H1 (cell line): ENCODE measurements around the gene SOX10. TPM values are rescaled to one million over a fixed set of nuclear protein-coding genes. Genes with fewer than 3 reads are reported as not detected.

ENCODE experiments used
- CHD2 ChIP-seq: IDR thresholded peaks from 2 replicates; pipeline ENCODE4 v1.6.1; 2012; ENCODE audit warnings: low read length, improper control_type of control experiment
- GABPA ChIP-seq: IDR thresholded peaks from 2 replicates; pipeline ENCODE4 v1.6.1; 2011; ENCODE audit warnings: mild to moderate bottlenecking, low read length, moderate library complexity, borderline replicate concordance; ENCODE audit not compliant: insufficient read depth
- HDAC2 ChIP-seq, 2 experiments: fragments of 300-600 bp in 1 of 2; sonication (generic) in 1 of 2; IDR thresholded peaks; 2 replicates each; pipeline ENCODE4 v1.6.1; 2011 to 2012; ENCODE audit warnings: low read depth in 2 of 2, low read length in 2 of 2, mild to moderate bottlenecking in 2 of 2, moderate library complexity in 2 of 2, borderline replicate concordance in 1 of 2, inconsistent platforms in 1 of 2
- JUN ChIP-seq: IDR thresholded peaks from 2 replicates; pipeline ENCODE4 v1.6.1; 2011; ENCODE audit warnings: low read depth, mild to moderate bottlenecking, improper control_type of control experiment, low read length
- NANOG ChIP-seq: IDR thresholded peaks from 2 replicates; pipeline ENCODE4 v1.6.1; 2011; ENCODE audit warnings: low read length, low read depth, mild to moderate bottlenecking, inconsistent platforms; ENCODE audit not compliant: insufficient read depth, poor library complexity, severe bottlenecking
- NRF1 ChIP-seq: IDR thresholded peaks from 2 replicates; pipeline ENCODE4 v1.6.1; 2011; ENCODE audit warnings: mild to moderate bottlenecking, low read depth, low read length, improper control_type of control experiment
- RBBP5 ChIP-seq: IDR thresholded peaks from 2 replicates; pipeline ENCODE4 v1.7.1; 2012; ENCODE audit warnings: low read depth, mild to moderate bottlenecking, inconsistent platforms, low read length, moderate library complexity, borderline replicate concordance
- RNF2 ChIP-seq: fragments of 200-900, 300-1000 bp; sonication (generic); IDR thresholded peaks from 2 replicates; pipeline ENCODE4 v1.7.1; 2016; ENCODE audit warnings: borderline replicate concordance, low read depth, mild to moderate bottlenecking, antibody characterized with exemption, low read length; ENCODE audit not compliant: poor library complexity, severe bottlenecking; ENCODE audit errors: missing control alignments
- TAF7 ChIP-seq: optimal IDR thresholded peaks from 2 replicates; pipeline ENCODE3; 2011; ENCODE audit warnings: low read depth, mild to moderate bottlenecking, inconsistent platforms, low read length, moderate library complexity, borderline replicate concordance
- TBP ChIP-seq: IDR thresholded peaks from 2 replicates; pipeline ENCODE4 v1.6.1; 2011; ENCODE audit warnings: low read depth, low read length, improper control_type of control experiment
- polyA plus RNA-seq, 7 experiments: library from polyadenylated mRNA; depleted of rRNA in 3 of 7; stranded (reverse) in 5 of 7; unstranded in 2 of 7; fragments of >200 nt in 5 of 7; fragments of 200-250 nt in 2 of 7; gene quantifications; 1 replicate in 5 of 7; 2 replicates in 1 of 7; 4 replicates in 1 of 7; pipeline versions ENCODE4 v1.2.1 to v1.2.3, GENCODE V29; 2011 to 2013; ENCODE audit warnings: missing spikeins in 2 of 7, mixed read lengths in 2 of 7
- total RNA-seq: library from RNA; stranded (reverse); fragmentation: NEBNext Ultra II Directional; extraction: Animal tissue kit (Norgen Biotek cat#: 25700); gene quantifications from 2 replicates; pipeline ENCODE4 v1.2.1, GENCODE V29; 2021
- TF ChIP-seq, protein P1 (sequence below), 3 experiments: IDR thresholded peaks; 1 replicate in 2 of 3; 2 replicates in 1 of 3; pipeline versions ENCODE4 v1.5.1 to v1.6.1; 2011; ENCODE audit warnings: low read length in 3 of 3, mild to moderate bottlenecking in 3 of 3, inconsistent platforms in 2 of 3, low read depth in 1 of 3, moderate library complexity in 1 of 3; ENCODE audit not compliant: insufficient read depth in 1 of 3; ENCODE audit errors: control extremely low read depth in 1 of 3

SOX10 gene
- total and polyA plus RNA-seq, 2 of the 8 experiments (the other 6 are each of a cell fraction or from before 2014, with no cell fraction given): 2.7 TPM

DNA sequence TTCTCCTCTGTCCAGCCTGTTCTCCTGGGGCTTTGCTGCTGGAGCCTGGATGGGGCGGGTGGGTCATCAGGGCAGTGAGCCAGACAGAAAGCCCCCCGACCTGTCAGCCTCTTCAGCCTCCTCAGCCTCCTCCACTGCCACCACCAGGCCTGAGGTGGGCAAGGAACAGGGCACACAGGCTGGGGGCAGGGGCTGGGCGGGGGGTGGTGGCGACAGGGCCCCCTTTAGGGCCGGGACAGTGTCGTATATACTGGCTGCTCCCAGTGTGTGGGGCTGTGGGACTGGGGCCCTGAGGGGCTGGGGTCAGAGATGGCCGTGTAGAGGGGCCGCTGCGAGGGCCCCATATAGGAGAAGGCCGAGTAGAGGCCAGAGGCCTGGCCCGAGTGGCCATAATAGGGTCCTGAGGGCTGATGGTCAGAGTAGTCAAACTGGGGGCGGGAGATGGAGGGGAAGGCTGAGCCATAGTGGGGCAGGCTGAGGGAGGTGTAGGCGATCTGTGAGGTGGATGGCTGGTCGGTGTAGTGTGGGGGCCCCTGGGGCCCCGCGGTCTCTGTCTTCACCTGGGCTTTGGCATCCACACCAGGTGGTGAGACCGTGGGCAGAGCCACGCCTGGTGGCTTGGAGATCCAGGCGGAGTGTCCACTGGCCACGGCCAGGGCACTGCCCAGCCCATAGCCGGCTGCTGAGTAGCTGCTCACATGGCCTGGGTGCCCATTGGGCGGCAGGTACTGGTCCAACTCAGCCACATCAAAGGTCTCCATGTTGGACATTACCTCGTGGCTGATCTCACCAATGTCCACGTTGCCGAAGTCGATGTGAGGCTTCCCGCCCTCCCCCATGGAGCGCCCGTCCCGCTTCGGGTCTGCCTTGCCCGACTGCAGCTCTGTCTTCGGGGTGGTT, 10.8 kb downstream of the SOX10 start (continued):
- TF ChIP-seq, protein P1, sequence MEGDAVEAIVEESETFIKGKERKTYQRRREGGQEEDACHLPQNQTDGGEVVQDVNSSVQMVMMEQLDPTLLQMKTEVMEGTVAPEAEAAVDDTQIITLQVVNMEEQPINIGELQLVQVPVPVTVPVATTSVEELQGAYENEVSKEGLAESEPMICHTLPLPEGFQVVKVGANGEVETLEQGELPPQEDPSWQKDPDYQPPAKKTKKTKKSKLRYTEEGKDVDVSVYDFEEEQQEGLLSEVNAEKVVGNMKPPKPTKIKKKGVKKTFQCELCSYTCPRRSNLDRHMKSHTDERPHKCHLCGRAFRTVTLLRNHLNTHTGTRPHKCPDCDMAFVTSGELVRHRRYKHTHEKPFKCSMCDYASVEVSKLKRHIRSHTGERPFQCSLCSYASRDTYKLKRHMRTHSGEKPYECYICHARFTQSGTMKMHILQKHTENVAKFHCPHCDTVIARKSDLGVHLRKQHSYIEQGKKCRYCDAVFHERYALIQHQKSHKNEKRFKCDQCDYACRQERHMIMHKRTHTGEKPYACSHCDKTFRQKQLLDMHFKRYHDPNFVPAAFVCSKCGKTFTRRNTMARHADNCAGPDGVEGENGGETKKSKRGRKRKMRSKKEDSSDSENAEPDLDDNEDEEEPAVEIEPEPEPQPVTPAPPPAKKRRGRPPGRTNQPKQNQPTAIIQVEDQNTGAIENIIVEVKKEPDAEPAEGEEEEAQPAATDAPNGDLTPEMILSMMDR (IDR thresholded peaks at IDR 0.05; ENCODE audit: control extremely low read depth in 1 of 3, insufficient read depth in 1 of 3, low read depth in 1 of 3, low read length in 3 of 3): no peak
- TF ChIP-seq TAF7 (no peak), RNF2 (no peak), RBBP5 (no peak), GABPA (no peak), NRF1 (no peak), CHD2 (no peak), HDAC2 (IDR thresholded peaks at IDR 0.05; ENCODE audit: borderline replicate concordance in 1 of 2, low read depth in 2 of 2, low read length in 2 of 2) (no peak), JUN (no peak), NANOG (no peak), TBP (no peak)
